Panc1 (cell line): ENCODE measurements around the gene ASCC1. TPM values are rescaled to one million over a fixed set of nuclear protein-coding genes. Genes with fewer than 3 reads are reported as not detected.
A peak's percentile ranks its signal among the peaks of the same experiment; 100 is the strongest.

Experiments used
- ATAC-seq: fragments of 200-7000 bp; cut with Tn5 transposase; 2 replicates; pipeline ENCODE4 v1.9.1; 2020; ENCODE audit warnings: mild to moderate bottlenecking, moderate library complexity
- BruUV-seq: library from RNA; stranded (reverse); fragments of 400-500 nt; replicated peaks from 2 replicates; lab custom pipeline; 2021; lab: Mats Ljungman, UMichigan
- CTCF ChIA-PET: fragments of 300-600 bp; sonication (Branson Sonifier 250); formaldehyde crosslinking; loops from one replicate; lab custom pipeline; 2022; ENCODE audit warnings: antibody characterized with exemption; lab: Charles Lee
- POLR2A ChIA-PET: fragments of 300-600 bp; sonication (Branson Sonifier 250); formaldehyde crosslinking; loops from one replicate; lab custom pipeline; 2022; ENCODE audit warnings: antibody characterized with exemption; lab: Charles Lee
- DNase-seq: peaks from one replicate; pipeline ENCODE4 v3.0.0-alpha.2; 2010; ENCODE audit warnings: low read depth, low spot score
- H3K27ac ChIP-seq: 2 replicates; pipeline ENCODE4 v1.5.1; 2011; ENCODE audit warnings: mild to moderate bottlenecking, low read length, inconsistent platforms
- H3K27me3 ChIP-seq: fragments of 200-500 bp; sonication (Bioruptor generic); 2 replicates; pipeline ENCODE4 v1.6.0; 2014; ENCODE audit warnings: low read length, inconsistent platforms; ENCODE audit not compliant: control insufficient read depth, insufficient read depth
- H3K36me3 ChIP-seq: fragments of 200-500 bp; sonication (Bioruptor generic); 2 replicates; pipeline ENCODE4 v1.5.1; 2014; ENCODE audit warnings: inconsistent platforms, mild to moderate bottlenecking, low read length, moderate library complexity; ENCODE audit not compliant: control insufficient read depth, insufficient read depth
- H3K4me1 ChIP-seq: 2 replicates; pipeline ENCODE4 v1.5.1; 2011; ENCODE audit warnings: inconsistent platforms, mild to moderate bottlenecking, low read length, moderate library complexity; ENCODE audit not compliant: control insufficient read depth, insufficient read depth
- H3K4me3 ChIP-seq, 2 experiments: 2 replicates each; pipeline ENCODE4 v1.5.1; 2011 to 2012; ENCODE audit warnings: low read depth in 2 of 2, low read length in 2 of 2, mild to moderate bottlenecking in 2 of 2, inconsistent platforms in 1 of 2, moderate library complexity in 1 of 2
- H3K9me3 ChIP-seq: fragments of 200-500 bp; sonication (Bioruptor generic); 2 replicates; pipeline ENCODE4 v1.5.1; 2014; ENCODE audit warnings: low read depth, mild to moderate bottlenecking, inconsistent platforms, low read length, moderate library complexity; ENCODE audit not compliant: control insufficient read depth, insufficient read depth
- CTCF ChIP-seq: fragments of 450-650 bp; IDR thresholded peaks from 2 replicates; pipeline ENCODE4 v1.5.1; 2017; ENCODE audit warnings: mild to moderate bottlenecking
- POLR2AphosphoS5 ChIP-seq: IDR thresholded peaks from 2 replicates; pipeline ENCODE4 v1.6.1; 2012; ENCODE audit warnings: mild to moderate bottlenecking, low read depth, low read length, moderate library complexity
- SIN3A ChIP-seq: IDR thresholded peaks from 2 replicates; pipeline ENCODE4 v1.6.1; 2012; ENCODE audit warnings: low read depth, mild to moderate bottlenecking, low read length, moderate library complexity, borderline replicate concordance; ENCODE audit not compliant: insufficient read depth
- TCF7L2 ChIP-seq: IDR thresholded peaks from 2 replicates; pipeline ENCODE4 v1.6.1; 2011; ENCODE audit warnings: mild to moderate bottlenecking, low read depth, low read length, inconsistent platforms
- in situ Hi-C: cut with HindIII; loops from 2 replicates; pipeline ENCODE4 v1.10.0; 2016; ENCODE audit warnings: low sequenced_read_pairs, low pct_unique_long_range_greater_than_20kb
- intact Hi-C: fragments of 100-400 bp; cut with micrococcal nuclease; formaldehyde crosslinking; loops from one replicate; pipeline ENCODE4 v1.10.0; 2022; ENCODE audit not compliant: unreplicated experiment
- total RNA-seq: library from RNA; stranded (reverse); gene quantifications from one replicate; pipeline ENCODE4 v1.2.1, GENCODE V29; 2021; ENCODE audit not compliant: unreplicated experiment
- TF ChIP-seq, protein P1 (sequence below), 2 experiments: IDR thresholded peaks; 2 replicates each; pipeline ENCODE4 v1.6.1; 2011 to 2012; ENCODE audit warnings: low read depth in 2 of 2, control low read depth in 1 of 2, low read length in 1 of 2, mild to moderate bottlenecking in 1 of 2, moderate library complexity in 1 of 2; ENCODE audit not compliant: insufficient read depth in 1 of 2

The ASCC1 gene
- total RNA-seq, 1 experiment from 2014 or later: 114 TPM

DNA sequence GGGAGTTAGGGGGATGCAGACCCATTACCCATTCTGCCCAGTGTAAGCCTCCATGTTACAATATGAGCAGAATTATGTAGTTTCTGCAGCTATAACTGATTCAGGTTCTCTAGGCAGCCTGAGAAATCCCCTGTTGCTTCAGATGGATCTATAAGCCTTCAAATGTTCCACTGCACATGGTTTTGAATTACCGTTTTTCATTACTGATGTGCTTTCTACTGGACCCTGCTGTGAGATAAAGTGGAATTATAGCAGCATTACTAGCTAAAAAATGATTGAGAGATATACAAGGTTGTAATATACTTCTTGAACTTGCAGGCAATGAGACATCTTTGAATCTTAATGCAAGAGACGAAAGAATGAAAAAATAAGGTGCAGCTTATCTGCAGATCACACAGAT, 38.6 kb downstream of the ASCC1 start:
- Histone ChIP-seq H3K4me1 (peaks cover 54% of the 10 kb centered on the region), H3K36me3 (peaks cover 23% of the 10 kb centered on the region; the same call in 1 of the 2 replicates), H3K27ac (peak overlapping the region; percentile 100), H3K4me3 (no peak overlapping the region), H3K9me3 (no peaks in the 10 kb centered on the region), H3K27me3 (no peaks in the 10 kb centered on the region)
- POLR2A ChIA-PET: no interaction called here
- CTCF ChIA-PET: interaction anchor here (0.6 kb wide), 1 partner anchor 98 kb away, joined by 3 read pairs; no protein-coding TSS in a partner anchor
- intact Hi-C loops: no loop called here
- ATAC-seq: no peak
- no TSS peak for BruUV-seq
- in situ Hi-C loops: no loop called here
- TF ChIP-seq TCF7L2: no peak
- no peak for TF ChIP-seq SIN3A
- TF ChIP-seq CTCF: no peak
- TF ChIP-seq POLR2AphosphoS5: no peak
- TF ChIP-seq, protein P1, sequence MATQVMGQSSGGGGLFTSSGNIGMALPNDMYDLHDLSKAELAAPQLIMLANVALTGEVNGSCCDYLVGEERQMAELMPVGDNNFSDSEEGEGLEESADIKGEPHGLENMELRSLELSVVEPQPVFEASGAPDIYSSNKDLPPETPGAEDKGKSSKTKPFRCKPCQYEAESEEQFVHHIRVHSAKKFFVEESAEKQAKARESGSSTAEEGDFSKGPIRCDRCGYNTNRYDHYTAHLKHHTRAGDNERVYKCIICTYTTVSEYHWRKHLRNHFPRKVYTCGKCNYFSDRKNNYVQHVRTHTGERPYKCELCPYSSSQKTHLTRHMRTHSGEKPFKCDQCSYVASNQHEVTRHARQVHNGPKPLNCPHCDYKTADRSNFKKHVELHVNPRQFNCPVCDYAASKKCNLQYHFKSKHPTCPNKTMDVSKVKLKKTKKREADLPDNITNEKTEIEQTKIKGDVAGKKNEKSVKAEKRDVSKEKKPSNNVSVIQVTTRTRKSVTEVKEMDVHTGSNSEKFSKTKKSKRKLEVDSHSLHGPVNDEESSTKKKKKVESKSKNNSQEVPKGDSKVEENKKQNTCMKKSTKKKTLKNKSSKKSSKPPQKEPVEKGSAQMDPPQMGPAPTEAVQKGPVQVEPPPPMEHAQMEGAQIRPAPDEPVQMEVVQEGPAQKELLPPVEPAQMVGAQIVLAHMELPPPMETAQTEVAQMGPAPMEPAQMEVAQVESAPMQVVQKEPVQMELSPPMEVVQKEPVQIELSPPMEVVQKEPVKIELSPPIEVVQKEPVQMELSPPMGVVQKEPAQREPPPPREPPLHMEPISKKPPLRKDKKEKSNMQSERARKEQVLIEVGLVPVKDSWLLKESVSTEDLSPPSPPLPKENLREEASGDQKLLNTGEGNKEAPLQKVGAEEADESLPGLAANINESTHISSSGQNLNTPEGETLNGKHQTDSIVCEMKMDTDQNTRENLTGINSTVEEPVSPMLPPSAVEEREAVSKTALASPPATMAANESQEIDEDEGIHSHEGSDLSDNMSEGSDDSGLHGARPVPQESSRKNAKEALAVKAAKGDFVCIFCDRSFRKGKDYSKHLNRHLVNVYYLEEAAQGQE (IDR thresholded peaks at IDR 0.05; ENCODE audit: insufficient read depth in 1 of 2, low read depth in 2 of 2, low read length in 1 of 2): no peak
- DNase-seq: no peak

- Histone ChIP-seq H3K27ac (peak overlapping the region; percentile 100), H3K27me3 (no peaks in the 10 kb centered on the region), H3K4me1 (peaks cover 61% of the 10 kb centered on the region), H3K4me3 (no peak overlapping the region), H3K9me3 (no peaks in the 10 kb centered on the region), H3K36me3 (peaks cover 20% of the 10 kb centered on the region; the same call in 1 of the 2 replicates)
- CTCF ChIA-PET: no interaction called here
- DNase-seq (no peak), ATAC-seq (no peak)
- TF ChIP-seq, protein P1 (IDR thresholded peaks at IDR 0.05; ENCODE audit: insufficient read depth in 1 of 2, low read depth in 2 of 2, low read length in 1 of 2): no peak
- no peak for TF ChIP-seq SIN3A
- no peak for TF ChIP-seq TCF7L2
- TF ChIP-seq POLR2AphosphoS5: no peak
- no peak for TF ChIP-seq CTCF
- POLR2A ChIA-PET: no interaction called here
- in situ Hi-C loops (no loop called here), intact Hi-C loops (no loop called here)
- no TSS peak for BruUV-seq
Observed at GRCh38 chr10:72176701-72177100, 39.4 kb downstream of the ASCC1 start.
